ENCODE measurements around the gene PRRC2C. TPM values are rescaled to one million over a fixed set of nuclear protein-coding genes. Genes with fewer than 3 reads are reported as not detected.
"Not testable (repeated sequence)": the region's sequence is repeated elsewhere in the genome, so short reads cannot be mapped to it uniquely, and the experiment has no call there.

Gene PRRC2C
- total RNA-seq, 2 donors from 2014 or later, result 211 to 248 TPM

GRCh38 chr1:171532520-171532919 is 47.2 kb downstream of the PRRC2C start:
- no peaks in the 10 kb centered on the region for H3K9me3 Mint-ChIP-seq
- H3K27ac Mint-ChIP-seq, result peak overlapping the region; percentile 40 to 51
- H3K36me3 Mint-ChIP-seq, result peaks cover 37 to 39% of the 10 kb centered on the region in 2 donors

GRCh38 chr1:171545523-171545922 is 60.2 kb downstream of the PRRC2C start:
- DNase-seq (ENCODE audit: low spot score in 2 of 2) (no peak), ATAC-seq (no peak)
- Mint-ChIP-seq H3K27ac (no peak overlapping the region), H3K9me3 (no peaks in the 10 kb centered on the region), H3K36me3 (peaks cover 17 to 43% of the 10 kb centered on the region in 2 donors)

More at GRCh38 chr1:171532520-171532919, 47.2 kb downstream of the PRRC2C start:
- ATAC-seq, result no peak
- no peak for DNase-seq (ENCODE audit: low spot score in 2 of 2)

- DNase-seq (ENCODE audit: low spot score in 2 of 2), result no peak
- no peak for ATAC-seq
- H3K27ac Mint-ChIP-seq, result no peak overlapping the region
- H3K36me3 Mint-ChIP-seq, result peaks cover 31 to 66% of the 10 kb centered on the region in 2 donors
- H3K9me3 Mint-ChIP-seq, result no peaks in the 10 kb centered on the region
These were observed 64.7 kb downstream of the PRRC2C start for GRCh38 chr1:171550050-171550449.

GRCh38 chr1:171550598-171551100 is 65.3 kb downstream of the PRRC2C start:
- ATAC-seq; H3K27ac Mint-ChIP-seq; H3K9me3 Mint-ChIP-seq; DNase-seq (ENCODE audit: low spot score in 2 of 2): not testable (repeated sequence)
- H3K36me3 Mint-ChIP-seq, result peaks cover 34 to 72% of the 10 kb centered on the region in 2 donors

- DNase-seq (ENCODE audit: low spot score in 2 of 2); H3K9me3 Mint-ChIP-seq; ATAC-seq: not testable (repeated sequence)
- H3K27ac Mint-ChIP-seq, result peak overlapping the region; percentile 12 to 66
- peaks cover 50 to 90% of the 10 kb centered on the region in 2 donors for H3K36me3 Mint-ChIP-seq
These were observed 68.6 kb downstream of the PRRC2C start for GRCh38 chr1:171553960-171554359.

GRCh38 chr1:171563675-171564074 is 78.3 kb downstream of the PRRC2C start:
- peaks cover 11 to 24% of the 10 kb centered on the region in 2 donors for H3K36me3 Mint-ChIP-seq
- no peaks in the 10 kb centered on the region for H3K9me3 Mint-ChIP-seq
- DNase-seq (ENCODE audit: low spot score in 2 of 2) (no peak), ATAC-seq (no peak)
- no peak overlapping the region for H3K27ac Mint-ChIP-seq

GRCh38 chr1:171566467-171566866 is 81.1 kb downstream of the PRRC2C start:
- no peak for ATAC-seq
- Mint-ChIP-seq H3K36me3 (peaks cover 0 to 7% of the 10 kb centered on the region in 2 donors), H3K27ac (no peak overlapping the region), H3K9me3 (no peaks in the 10 kb centered on the region)
- DNase-seq (ENCODE audit: low spot score in 2 of 2), result no peak

- no peak for ATAC-seq
- no peak for DNase-seq (ENCODE audit: low spot score in 2 of 2)
- H3K9me3 Mint-ChIP-seq, result no peaks in the 10 kb centered on the region
- H3K36me3 Mint-ChIP-seq, result peaks cover 3 to 12% of the 10 kb centered on the region in 2 donors
- no peak overlapping the region for H3K27ac Mint-ChIP-seq
These were observed 85.0 kb downstream of the PRRC2C start for GRCh38 chr1:171570295-171570694.

GRCh38 chr1:171576144-171576543 is 90.8 kb downstream of the PRRC2C start:
- Mint-ChIP-seq H3K27ac (peak overlapping the region; percentile 39 to 55), H3K36me3 (peaks cover 14 to 15% of the 10 kb centered on the region in 2 donors), H3K9me3 (no peaks in the 10 kb centered on the region)
- DNase-seq (ENCODE audit: low spot score in 2 of 2) (no peak), ATAC-seq (no peak)

- Mint-ChIP-seq H3K9me3 (no peaks in the 10 kb centered on the region), H3K36me3 (peaks cover 15 to 22% of the 10 kb centered on the region in 2 donors), H3K27ac (peak overlapping the region in 1 of 2 donors; percentile 69)
- ATAC-seq, result no peak
- DNase-seq (ENCODE audit: low spot score in 2 of 2), result no peak
These were observed 95.9 kb downstream of the PRRC2C start for GRCh38 chr1:171581226-171581625.

- DNase-seq (ENCODE audit: low spot score in 2 of 2) (no peak), ATAC-seq (no peak)
- peak overlapping the region in 1 of 2 donors; percentile 69 for H3K27ac Mint-ChIP-seq
- peaks cover 15 to 23% of the 10 kb centered on the region in 2 donors for H3K36me3 Mint-ChIP-seq
- no peaks in the 10 kb centered on the region for H3K9me3 Mint-ChIP-seq
These were observed 96.4 kb downstream of the PRRC2C start for GRCh38 chr1:171581766-171582165.

GRCh38 chr1:171582589-171582988 is 97.3 kb downstream of the PRRC2C start:
- ATAC-seq, result peak; percentile 53 to 66
- Mint-ChIP-seq H3K27ac (no peak overlapping the region), H3K36me3 (peaks cover 9 to 31% of the 10 kb centered on the region in 2 donors)

GRCh38 chr1:171583591-171584201 is 98.4 kb downstream of the PRRC2C start:
- Mint-ChIP-seq H3K9me3 (no peaks in the 10 kb centered on the region), H3K36me3 (peaks cover 14 to 37% of the 10 kb centered on the region in 2 donors), H3K27ac (peak overlapping the region in 1 of 2 donors; percentile 5)
- ATAC-seq (no peak), DNase-seq (ENCODE audit: low spot score in 2 of 2) (no peak)

More at GRCh38 chr1:171582589-171582988, 97.3 kb downstream of the PRRC2C start:
- no peaks in the 10 kb centered on the region for H3K9me3 Mint-ChIP-seq
- no peak for DNase-seq (ENCODE audit: low spot score in 2 of 2)

- Mint-ChIP-seq H3K9me3 (no peaks in the 10 kb centered on the region), H3K36me3 (peaks cover 26 to 49% of the 10 kb centered on the region in 2 donors), H3K27ac (no peak overlapping the region)
- DNase-seq (ENCODE audit: low spot score in 2 of 2), result no peak
- no peak for ATAC-seq
These were observed 100.4 kb downstream of the PRRC2C start for GRCh38 chr1:171585715-171586114.

- Mint-ChIP-seq H3K36me3 (peaks cover 26 to 69% of the 10 kb centered on the region in 2 donors), H3K27ac (no peak overlapping the region), H3K9me3 (no peaks in the 10 kb centered on the region)
- DNase-seq (ENCODE audit: low spot score in 2 of 2) (no peak), ATAC-seq (no peak)
These were observed 102.9 kb downstream of the PRRC2C start for GRCh38 chr1:171588230-171588629.

- DNase-seq (ENCODE audit: low spot score in 2 of 2) (no peak), ATAC-seq (peak; percentile 57 to 74)
- Mint-ChIP-seq H3K27ac (peak overlapping the region; percentile 77 to 78), H3K36me3 (peaks cover 21 to 61% of the 10 kb centered on the region in 2 donors), H3K9me3 (no peaks in the 10 kb centered on the region)
These were observed 104.7 kb downstream of the PRRC2C start for GRCh38 chr1:171590022-171590421.

GRCh38 chr1:171595324-171595723 is 110.0 kb downstream of the PRRC2C start:
- Mint-ChIP-seq H3K9me3 (no peaks in the 10 kb centered on the region), H3K27ac (peak overlapping the region in 1 of 2 donors; percentile 20), H3K36me3 (peaks cover under 1 to 23% of the 10 kb centered on the region in 2 donors)
- DNase-seq (ENCODE audit: low spot score in 2 of 2) (no peak), ATAC-seq (no peak)

GRCh38 chr1:171596119-171596518 is 110.8 kb downstream of the PRRC2C start:
- Mint-ChIP-seq H3K27ac (peak overlapping the region in 1 of 2 donors; percentile 20), H3K9me3 (no peaks in the 10 kb centered on the region), H3K36me3 (peaks cover 0 to 15% of the 10 kb centered on the region in 2 donors)
- DNase-seq (ENCODE audit: low spot score in 2 of 2), result no peak
- no peak for ATAC-seq

Measured in activated naive CD4-positive, alpha-beta T cell treated with anti-CD3 and anti-CD28 coated beads, Interleukin-2, amount 50 U/mL, for 72 hours (primary cell).